ENCODE data around the gene OGFR.

The OGFR gene

GRCh38 chr20:62762801-62763368 is 41.8 kb upstream of the OGFR start:
- Histone ChIP-seq H3K9me3 (ENCODE audit: control insufficient read depth, low read length) (no peaks in the 10 kb centered on the region), H3K79me2 (no peaks in the 10 kb centered on the region), H3K27ac (no peak overlapping the region), H3K27me3 (ENCODE audit: control insufficient read depth, insufficient read depth, low read length) (no peaks in the 10 kb centered on the region), H2AFZ (no peak overlapping the region), H3K4me3 (ENCODE audit: low read depth, low read length) (no peak overlapping the region), H3K4me1 (no peaks in the 10 kb centered on the region), H3K36me3 (ENCODE audit: control insufficient read depth, insufficient read depth, low read length) (no peaks in the 10 kb centered on the region), H3K9ac (no peak overlapping the region), H3K4me2 (ENCODE audit: low read length) (no peak overlapping the region)
- TF ChIP-seq, protein P1, sequence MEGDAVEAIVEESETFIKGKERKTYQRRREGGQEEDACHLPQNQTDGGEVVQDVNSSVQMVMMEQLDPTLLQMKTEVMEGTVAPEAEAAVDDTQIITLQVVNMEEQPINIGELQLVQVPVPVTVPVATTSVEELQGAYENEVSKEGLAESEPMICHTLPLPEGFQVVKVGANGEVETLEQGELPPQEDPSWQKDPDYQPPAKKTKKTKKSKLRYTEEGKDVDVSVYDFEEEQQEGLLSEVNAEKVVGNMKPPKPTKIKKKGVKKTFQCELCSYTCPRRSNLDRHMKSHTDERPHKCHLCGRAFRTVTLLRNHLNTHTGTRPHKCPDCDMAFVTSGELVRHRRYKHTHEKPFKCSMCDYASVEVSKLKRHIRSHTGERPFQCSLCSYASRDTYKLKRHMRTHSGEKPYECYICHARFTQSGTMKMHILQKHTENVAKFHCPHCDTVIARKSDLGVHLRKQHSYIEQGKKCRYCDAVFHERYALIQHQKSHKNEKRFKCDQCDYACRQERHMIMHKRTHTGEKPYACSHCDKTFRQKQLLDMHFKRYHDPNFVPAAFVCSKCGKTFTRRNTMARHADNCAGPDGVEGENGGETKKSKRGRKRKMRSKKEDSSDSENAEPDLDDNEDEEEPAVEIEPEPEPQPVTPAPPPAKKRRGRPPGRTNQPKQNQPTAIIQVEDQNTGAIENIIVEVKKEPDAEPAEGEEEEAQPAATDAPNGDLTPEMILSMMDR (IDR thresholded peaks at IDR 0.05) = no peak

- no peaks in the 10 kb centered on the region for H3K27me3 ChIP-seq (ENCODE audit: control insufficient read depth, insufficient read depth, low read length)
- no peaks in the 10 kb centered on the region for H3K9me3 ChIP-seq (ENCODE audit: control insufficient read depth, low read length)
- no peak overlapping the region for H2AFZ ChIP-seq
- no peaks in the 10 kb centered on the region for H3K36me3 ChIP-seq (ENCODE audit: control insufficient read depth, insufficient read depth, low read length)
- no peaks in the 10 kb centered on the region for H3K79me2 ChIP-seq
- H3K4me2 ChIP-seq (ENCODE audit: low read length) = no peak overlapping the region
- TF ChIP-seq, protein P1 (IDR thresholded peaks at IDR 0.05) = no peak
- no peaks in the 10 kb centered on the region for H3K4me1 ChIP-seq
- no peak overlapping the region for H3K27ac ChIP-seq
- H3K9ac ChIP-seq = no peak overlapping the region
- no peak overlapping the region for H3K4me3 ChIP-seq (ENCODE audit: low read depth, low read length)
These were observed 41.2 kb upstream of the OGFR start for GRCh38 chr20:62763404-62763803.

- Histone ChIP-seq H3K79me2 (no peaks in the 10 kb centered on the region), H3K4me1 (no peaks in the 10 kb centered on the region), H3K27ac (no peak overlapping the region), H3K9ac (no peak overlapping the region), H3K9me3 (ENCODE audit: control insufficient read depth, low read length) (no peaks in the 10 kb centered on the region), H3K4me2 (ENCODE audit: low read length) (no peak overlapping the region), H2AFZ (no peak overlapping the region), H3K27me3 (ENCODE audit: control insufficient read depth, insufficient read depth, low read length) (no peaks in the 10 kb centered on the region), H3K4me3 (ENCODE audit: low read depth, low read length) (no peak overlapping the region), H3K36me3 (ENCODE audit: control insufficient read depth, insufficient read depth, low read length) (no peaks in the 10 kb centered on the region)
- TF ChIP-seq, protein P1 (IDR thresholded peaks at IDR 0.05) = no peak
These were observed 40.3 kb upstream of the OGFR start for GRCh38 chr20:62764156-62764935.

DNA sequence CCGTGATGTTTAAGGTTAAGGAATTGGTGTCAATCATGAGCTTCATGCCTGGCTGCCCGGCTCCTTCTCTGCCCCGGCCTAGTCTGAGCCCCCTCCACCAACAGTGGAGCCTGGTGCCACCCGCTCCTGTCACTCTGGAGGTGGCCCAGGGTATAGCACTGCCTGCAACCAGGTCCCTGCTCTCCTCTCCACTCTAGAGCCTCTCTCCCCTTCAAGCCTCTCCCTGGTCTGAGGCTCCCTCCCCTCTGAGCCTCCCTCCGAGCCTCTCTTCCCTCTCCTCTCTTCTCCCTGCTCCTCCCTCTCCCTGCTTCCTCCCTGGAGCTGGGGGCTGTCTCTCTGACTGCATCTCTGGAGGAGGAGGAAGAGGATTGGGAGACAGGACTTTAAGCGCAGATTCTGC is 39.6 kb upstream of the OGFR start:
- H3K4me3 ChIP-seq (ENCODE audit: low read depth, low read length) = no peak overlapping the region
- no peak overlapping the region for H2AFZ ChIP-seq
- no peak overlapping the region for H3K27ac ChIP-seq
- no peaks in the 10 kb centered on the region for H3K4me1 ChIP-seq
- no peaks in the 10 kb centered on the region for H3K9me3 ChIP-seq (ENCODE audit: control insufficient read depth, low read length)
- no peaks in the 10 kb centered on the region for H3K79me2 ChIP-seq
- H3K27me3 ChIP-seq (ENCODE audit: control insufficient read depth, insufficient read depth, low read length) = no peaks in the 10 kb centered on the region
- H3K9ac ChIP-seq = no peak overlapping the region
- H3K36me3 ChIP-seq (ENCODE audit: control insufficient read depth, insufficient read depth, low read length) = no peaks in the 10 kb centered on the region
- H3K4me2 ChIP-seq (ENCODE audit: low read length) = no peak overlapping the region
- TF ChIP-seq, protein P1 (IDR thresholded peaks at IDR 0.05) = no peak

All from parathyroid adenoma (tissue), 2 donors.